ENCODE data around the gene ME2.

Gene ME2

GRCh38 chr18:50839341-50839740, 39.6 kb upstream of the ME2 start:
- Histone ChIP-seq H3K4me3 (no peak overlapping the region), H3K27ac (no peak overlapping the region), H3K36me3 (no peaks in the 10 kb centered on the region), H3K4me1 (no peaks in the 10 kb centered on the region), H3K27me3 (no peaks in the 10 kb centered on the region), H3K9me3 (no peaks in the 10 kb centered on the region)
- TF ChIP-seq, protein P1, sequence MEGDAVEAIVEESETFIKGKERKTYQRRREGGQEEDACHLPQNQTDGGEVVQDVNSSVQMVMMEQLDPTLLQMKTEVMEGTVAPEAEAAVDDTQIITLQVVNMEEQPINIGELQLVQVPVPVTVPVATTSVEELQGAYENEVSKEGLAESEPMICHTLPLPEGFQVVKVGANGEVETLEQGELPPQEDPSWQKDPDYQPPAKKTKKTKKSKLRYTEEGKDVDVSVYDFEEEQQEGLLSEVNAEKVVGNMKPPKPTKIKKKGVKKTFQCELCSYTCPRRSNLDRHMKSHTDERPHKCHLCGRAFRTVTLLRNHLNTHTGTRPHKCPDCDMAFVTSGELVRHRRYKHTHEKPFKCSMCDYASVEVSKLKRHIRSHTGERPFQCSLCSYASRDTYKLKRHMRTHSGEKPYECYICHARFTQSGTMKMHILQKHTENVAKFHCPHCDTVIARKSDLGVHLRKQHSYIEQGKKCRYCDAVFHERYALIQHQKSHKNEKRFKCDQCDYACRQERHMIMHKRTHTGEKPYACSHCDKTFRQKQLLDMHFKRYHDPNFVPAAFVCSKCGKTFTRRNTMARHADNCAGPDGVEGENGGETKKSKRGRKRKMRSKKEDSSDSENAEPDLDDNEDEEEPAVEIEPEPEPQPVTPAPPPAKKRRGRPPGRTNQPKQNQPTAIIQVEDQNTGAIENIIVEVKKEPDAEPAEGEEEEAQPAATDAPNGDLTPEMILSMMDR (IDR thresholded peaks at IDR 0.05): no peak
- intact Hi-C loops (cut with DNase I; ENCODE audit: low total_unique reads): no loop called here
- no peak for DNase-seq

DNA sequence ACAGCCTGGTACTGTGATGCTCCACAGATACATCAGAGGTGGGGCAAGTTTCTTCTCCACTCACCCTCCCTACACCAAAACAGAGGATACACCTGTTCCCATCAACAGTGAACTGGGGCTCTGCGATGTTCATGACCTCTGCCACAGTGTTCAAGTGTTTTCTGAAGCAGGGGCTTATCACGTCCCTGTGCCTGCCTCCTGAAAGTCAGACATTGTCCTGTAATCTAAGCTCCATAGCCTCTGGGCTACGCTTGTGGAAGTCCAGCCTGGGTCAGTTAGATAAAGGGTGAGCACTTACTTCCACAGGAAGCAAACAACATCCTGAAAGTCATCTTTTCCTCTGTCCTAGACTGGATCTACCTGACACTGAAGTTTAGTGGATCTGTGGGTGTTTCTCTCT, 38.9 kb upstream of the ME2 start:
- Histone ChIP-seq H3K9me3 (no peaks in the 10 kb centered on the region), H3K27ac (no peak overlapping the region), H3K4me1 (no peaks in the 10 kb centered on the region), H3K4me3 (no peak overlapping the region), H3K27me3 (no peaks in the 10 kb centered on the region), H3K36me3 (no peaks in the 10 kb centered on the region)
- no peak for DNase-seq
- intact Hi-C loops (cut with DNase I; ENCODE audit: low total_unique reads): no loop called here
- TF ChIP-seq, protein P1 (IDR thresholded peaks at IDR 0.05): no peak

GRCh38 chr18:50842846-50843245, 36.1 kb upstream of the ME2 start:
- DNase-seq: no peak
- Histone ChIP-seq H3K27me3 (no peaks in the 10 kb centered on the region), H3K4me3 (no peak overlapping the region), H3K36me3 (no peaks in the 10 kb centered on the region), H3K27ac (no peak overlapping the region), H3K4me1 (no peaks in the 10 kb centered on the region), H3K9me3 (no peaks in the 10 kb centered on the region)
- TF ChIP-seq, protein P1 (IDR thresholded peaks at IDR 0.05): no peak
- intact Hi-C loops (cut with DNase I; ENCODE audit: low total_unique reads): no loop called here

GRCh38 chr18:50844554-50844953, 34.4 kb upstream of the ME2 start:
- H3K27ac ChIP-seq: no peak overlapping the region
- no peak for DNase-seq
- no peak overlapping the region for H3K4me3 ChIP-seq
- intact Hi-C loops (cut with DNase I; ENCODE audit: low total_unique reads): no loop called here
- H3K36me3 ChIP-seq: no peaks in the 10 kb centered on the region
- no peaks in the 10 kb centered on the region for H3K9me3 ChIP-seq
- H3K4me1 ChIP-seq: no peaks in the 10 kb centered on the region
- TF ChIP-seq, protein P1 (IDR thresholded peaks at IDR 0.05): no peak
- H3K27me3 ChIP-seq: no peaks in the 10 kb centered on the region

DNA sequence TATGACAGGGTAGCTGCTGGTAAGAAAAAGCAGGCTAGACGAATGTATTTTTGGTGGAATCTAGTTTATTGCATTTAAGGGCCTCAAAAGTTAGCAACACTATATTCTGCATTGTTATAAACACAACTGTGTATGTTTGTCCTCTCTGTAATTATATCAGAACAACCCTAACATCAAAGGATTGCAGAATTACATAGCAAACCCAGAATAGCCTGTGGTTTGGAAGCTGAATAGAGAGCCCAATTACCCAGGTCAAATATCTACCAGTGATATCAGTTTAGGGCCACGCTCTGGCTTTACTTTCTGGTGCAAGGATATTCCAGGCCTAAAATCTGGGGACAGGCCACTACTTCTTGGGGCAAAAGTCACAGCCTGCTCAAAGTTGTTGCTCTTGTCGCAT, 34.0 kb upstream of the ME2 start:
- Histone ChIP-seq H3K4me3 (no peak overlapping the region), H3K27ac (no peak overlapping the region), H3K4me1 (no peaks in the 10 kb centered on the region), H3K27me3 (no peaks in the 10 kb centered on the region), H3K36me3 (no peaks in the 10 kb centered on the region), H3K9me3 (no peaks in the 10 kb centered on the region)
- intact Hi-C loops (cut with DNase I; ENCODE audit: low total_unique reads): no loop called here
- DNase-seq: no peak
- TF ChIP-seq, protein P1 (IDR thresholded peaks at IDR 0.05): no peak

GRCh38 chr18:50847192-50847591, 31.7 kb upstream of the ME2 start:
- no peak overlapping the region for H3K4me3 ChIP-seq
- TF ChIP-seq, protein P1 (IDR thresholded peaks at IDR 0.05): no peak
- H3K27ac ChIP-seq: no peak overlapping the region
- H3K4me1 ChIP-seq: no peaks in the 10 kb centered on the region
- no peaks in the 10 kb centered on the region for H3K36me3 ChIP-seq
- intact Hi-C loops (cut with DNase I; ENCODE audit: low total_unique reads): no loop called here
- no peaks in the 10 kb centered on the region for H3K27me3 ChIP-seq
- H3K9me3 ChIP-seq: no peaks in the 10 kb centered on the region
- DNase-seq: no peak
